Uterus (tissue), 4 donors: ENCODE data around the gene TOM1. TPM values are rescaled to one million over a fixed set of nuclear protein-coding genes. Genes with fewer than 3 reads are reported as not detected.
A peak's percentile ranks its signal among the peaks of the same experiment; 100 is the strongest.

ENCODE experiments used
- DNase-seq, 2 donors: peaks; one replicate each; pipeline ENCODE4 v3.0.0-alpha.2; 2019 to 2020
- H3K27ac ChIP-seq, 2 donors: fragments of 200-600 bp; sonication (generic); 1 replicate in 1 of 2; 2 replicates in 1 of 2; pipeline ENCODE4 v1.5.1; 2016 to 2018
- H3K27me3 ChIP-seq, 2 donors: fragments of 200-600 bp; sonication (generic); one replicate each; pipeline ENCODE4 v1.5.1; 2018 to 2019; ENCODE audit warnings: control low read depth in 1 of 2
- H3K36me3 ChIP-seq, 2 donors: fragments of 200-600 bp; sonication (generic); one replicate each; pipeline ENCODE4 v1.5.1; 2019; ENCODE audit warnings: control low read depth in 1 of 2
- H3K4me1 ChIP-seq, 2 donors: fragments of 200-600 bp; sonication (generic); one replicate each; pipeline ENCODE4 v1.5.1; 2018 to 2019; ENCODE audit warnings: control low read depth in 1 of 2
- H3K4me3 ChIP-seq, 2 donors: fragments of 200-600 bp; sonication (generic); 1 replicate in 1 of 2; 2 replicates in 1 of 2; pipeline ENCODE4 v1.5.1; 2018 to 2019; ENCODE audit warnings: mild to moderate bottlenecking in 1 of 2
- H3K9me3 ChIP-seq, 2 donors: fragments of 200-600 bp; sonication (generic); one replicate each; pipeline ENCODE4 v1.5.1; 2019; ENCODE audit warnings: control low read depth in 1 of 2
- CTCF ChIP-seq, 4 experiments: fragments of 200-600 bp in 2 of 4; fragments of 450-650 bp in 2 of 4; sonication (generic) in 2 of 4; IDR thresholded peaks; one replicate each; pipeline ENCODE4 v1.5.1; 2016 to 2019; ENCODE audit warnings: antibody characterized with exemption in 4 of 4, mild to moderate bottlenecking in 2 of 4, moderate library complexity in 1 of 4
- POLR2A ChIP-seq, 2 donors: fragments of 450-650 bp; IDR thresholded peaks; one replicate each; pipeline ENCODE4 v1.6.1; 2016; ENCODE audit warnings: antibody characterized with exemption in 2 of 2, mild to moderate bottlenecking in 1 of 2, moderate library complexity in 1 of 2
- intact Hi-C: fragments of 100-400 bp; cut with DNase I; formaldehyde crosslinking; loops from one replicate; pipeline ENCODE4 v1.15.1; 2023; ENCODE audit warnings: low total_unique reads
- total RNA-seq, 4 donors: library from RNA; depleted of rRNA in 3 of 4; stranded (reverse); fragments of >200 nt in 3 of 4; gene quantifications; one replicate each; pipeline versions ENCODE4 v1.1.0 to v1.2.4, GENCODE V29; 2014 to 2023
- donor health status: DM: yes; HTN: yes; CAD: no.

TOM1 gene
- total RNA-seq, 4 donors from 2014 or later = 21.3 to 66.7 (median 52.5) TPM

GRCh38 chr22:35349704-35350538 is 50.2 kb downstream of the TOM1 start:
- TF ChIP-seq POLR2A (IDR thresholded peaks at IDR 0.05) = no peak
- no peak for TF ChIP-seq CTCF (IDR thresholded peaks at IDR 0.05)
- peak; percentile 37 to 51 for DNase-seq
- Histone ChIP-seq H3K36me3 (no peaks in the 10 kb centered on the region), H3K4me3 (no peak overlapping the region), H3K27ac (peak overlapping the region; percentile 81 to 87), H3K27me3 (no peaks in the 10 kb centered on the region), H3K9me3 (no peaks in the 10 kb centered on the region), H3K4me1 (peaks cover 0 to 10% of the 10 kb centered on the region in 2 donors)
- intact Hi-C loops = loop anchor here (2.0 kb wide), 1 partner anchor 233 kb away; no protein-coding TSS in a partner anchor

DNA sequence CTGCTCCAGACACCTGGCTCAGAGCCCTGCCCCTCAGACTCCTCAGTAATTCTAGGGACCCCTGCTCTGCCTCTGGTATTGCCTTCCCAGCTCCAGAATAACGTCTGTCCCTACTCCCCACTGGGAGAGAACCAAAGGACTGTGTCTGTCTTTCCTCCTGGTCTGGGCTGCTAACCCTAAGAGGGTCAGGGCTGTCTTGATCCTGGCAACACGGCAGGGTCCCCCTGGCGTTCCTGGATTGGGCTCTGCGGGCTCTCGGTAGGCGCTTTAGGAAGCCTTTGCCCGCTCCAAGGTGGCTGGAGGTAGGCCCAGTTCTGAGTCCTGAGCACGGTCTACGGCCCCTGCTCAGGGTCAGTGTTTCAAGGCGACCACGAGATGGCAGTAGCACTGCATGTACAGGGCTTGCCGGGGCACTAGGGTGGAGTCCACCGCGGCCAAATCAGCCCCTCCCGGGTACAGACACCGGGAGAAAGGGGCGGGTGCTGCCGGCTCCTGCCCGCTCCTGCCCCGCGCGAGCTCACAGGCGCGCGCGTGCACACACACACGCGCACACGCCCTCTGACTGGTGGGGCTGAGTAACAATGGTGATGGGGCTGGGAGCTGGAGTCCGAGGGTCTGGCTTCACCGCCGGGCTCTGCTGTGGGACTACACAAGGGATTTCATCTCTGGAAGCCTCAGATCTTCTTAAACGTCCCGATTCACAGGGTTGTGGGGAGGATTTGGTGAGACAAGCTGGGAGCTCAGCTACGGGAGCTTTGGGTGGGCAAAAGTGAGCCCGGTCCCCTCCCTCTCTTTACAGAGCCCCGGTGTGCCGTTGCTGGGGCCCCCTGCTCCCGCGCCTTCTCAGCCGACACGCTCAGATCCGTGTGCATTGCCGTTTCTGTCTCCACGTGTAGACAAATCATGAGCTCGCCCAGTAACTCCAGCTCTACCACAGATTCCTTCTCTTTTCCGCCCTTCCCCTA is 51.1 kb downstream of the TOM1 start:
- peak overlapping the region; percentile 81 to 87 for H3K27ac ChIP-seq
- H3K36me3 ChIP-seq = no peaks in the 10 kb centered on the region
- TF ChIP-seq POLR2A (IDR thresholded peaks at IDR 0.05) (peak in 1 of 2 donors; percentile 39), CTCF (IDR thresholded peaks at IDR 0.05) (peak; percentile 92 to 98 (median 96))
- no peaks in the 10 kb centered on the region for H3K27me3 ChIP-seq
- H3K4me1 ChIP-seq = peaks cover 0 to 10% of the 10 kb centered on the region in 2 donors
- peak overlapping the region; percentile 35 to 41 for H3K4me3 ChIP-seq
- peak; percentile 93 to 94 for DNase-seq
- intact Hi-C loops = loop anchor here (2.0 kb wide), 1 partner anchor 232 kb away; no protein-coding TSS in a partner anchor
- no peaks in the 10 kb centered on the region for H3K9me3 ChIP-seq

DNA sequence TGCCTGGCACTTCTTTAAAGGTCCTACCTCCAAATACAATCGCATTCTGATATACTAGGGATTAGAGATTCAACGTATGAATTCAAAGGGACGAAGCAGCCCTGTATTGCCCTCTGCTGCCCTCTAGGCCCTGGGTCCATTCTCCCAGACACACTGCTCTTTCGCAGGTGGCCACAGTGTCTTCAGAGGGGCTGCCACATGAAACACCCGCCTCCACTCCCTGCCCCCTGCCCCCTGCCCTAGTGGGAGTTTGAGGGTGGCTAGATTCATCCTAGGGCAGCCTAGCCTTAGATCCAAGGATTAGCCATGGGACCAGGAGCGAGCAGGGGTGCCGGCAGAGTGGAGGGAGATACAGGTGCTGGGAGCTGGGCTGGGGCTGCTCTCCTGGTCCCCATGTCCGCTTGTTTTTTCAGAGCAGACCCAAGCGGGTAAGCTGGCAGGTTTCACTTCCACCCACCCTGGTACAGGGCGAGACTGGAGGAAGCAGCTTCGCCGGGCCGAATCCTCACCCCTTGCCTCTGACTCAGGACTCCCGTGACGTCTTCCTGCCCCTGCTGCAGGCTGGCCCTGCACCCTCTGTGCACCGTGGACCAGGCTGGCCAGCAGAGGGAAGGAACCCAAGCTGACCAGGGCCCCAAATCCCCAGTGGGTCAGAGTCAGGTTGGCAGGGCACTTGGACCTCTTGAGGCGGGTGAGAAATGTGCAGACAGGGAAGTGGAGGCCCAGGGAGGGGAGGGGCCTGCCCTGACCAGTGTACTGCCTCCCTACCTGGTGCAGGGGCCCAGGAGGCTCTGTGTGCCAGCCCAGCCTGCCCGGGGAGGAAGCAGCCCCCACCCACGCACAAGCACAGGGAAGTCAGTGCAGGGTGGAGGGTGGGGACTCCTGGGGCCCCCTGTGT is 52.8 kb downstream of the TOM1 start:
- peak overlapping the region; percentile 81 to 87 for H3K27ac ChIP-seq
- intact Hi-C loops = no loop called here
- H3K4me3 ChIP-seq = no peak overlapping the region

GRCh38 chr22:35353318-35353717 is 53.6 kb downstream of the TOM1 start:
- Histone ChIP-seq H3K4me1 (peaks cover 0 to 10% of the 10 kb centered on the region in 2 donors), H3K27ac (no peak overlapping the region)

More for the DNA sequence above, 52.8 kb downstream of the TOM1 start:
- Histone ChIP-seq H3K36me3 (no peaks in the 10 kb centered on the region), H3K27me3 (no peaks in the 10 kb centered on the region), H3K4me1 (peaks cover 0 to 10% of the 10 kb centered on the region in 2 donors), H3K9me3 (no peaks in the 10 kb centered on the region)
- no peak for TF ChIP-seq POLR2A (IDR thresholded peaks at IDR 0.05)
- peak in 1 of 4 experiments; percentile 10 for TF ChIP-seq CTCF (IDR thresholded peaks at IDR 0.05)
- DNase-seq = peak; percentile 55 to 59

More at GRCh38 chr22:35353318-35353717, 53.6 kb downstream of the TOM1 start:
- intact Hi-C loops = no loop called here
- TF ChIP-seq POLR2A (IDR thresholded peaks at IDR 0.05) (no peak), CTCF (IDR thresholded peaks at IDR 0.05) (no peak)
- Histone ChIP-seq H3K27me3 (no peaks in the 10 kb centered on the region), H3K4me3 (no peak overlapping the region), H3K36me3 (no peaks in the 10 kb centered on the region), H3K9me3 (no peaks in the 10 kb centered on the region)
- DNase-seq = no peak
